GM18505 (cell line): ENCODE results near the gene CARD11.

ENCODE experiments used
- ATAC-seq: cut with Tn5 transposase; IDR thresholded peaks from one replicate; pipeline ENCODE4 v1.9.1; 2021; ENCODE audit not compliant: unreplicated experiment
- POLR2A ChIP-seq: IDR thresholded peaks from 4 replicates; pipeline ENCODE4 v1.6.1; 2011; ENCODE audit warnings: borderline replicate concordance; ENCODE audit not compliant: insufficient read depth, insufficient read length; ENCODE audit errors: extremely low read depth

The CARD11 gene

GRCh38 chr7:2953588-2954407 lies 89.9 kb downstream of the CARD11 start:
- no peak for TF ChIP-seq POLR2A
- ATAC-seq = no peak

- TF ChIP-seq POLR2A = no peak
- ATAC-seq = no peak
Observed at GRCh38 chr7:2953099-2953498, 90.6 kb downstream of the CARD11 start.

GRCh38 chr7:2952316-2952715 lies 91.4 kb downstream of the CARD11 start:
- ATAC-seq = no peak
- TF ChIP-seq POLR2A = no peak

GRCh38 chr7:2950578-2950977 lies 93.1 kb downstream of the CARD11 start:
- no peak for TF ChIP-seq POLR2A
- ATAC-seq = no peak

GRCh38 chr7:2948749-2949148 lies 94.9 kb downstream of the CARD11 start:
- TF ChIP-seq POLR2A = no peak
- no peak for ATAC-seq

GRCh38 chr7:2947058-2947780 lies 96.4 kb downstream of the CARD11 start:
- TF ChIP-seq POLR2A = no peak
- no peak for ATAC-seq

GRCh38 chr7:2945171-2945570 lies 98.5 kb downstream of the CARD11 start:
- no peak for ATAC-seq
- no peak for TF ChIP-seq POLR2A

GRCh38 chr7:2944739-2945138 lies 98.9 kb downstream of the CARD11 start:
- no peak for TF ChIP-seq POLR2A
- ATAC-seq = no peak

- ATAC-seq = no peak
Observed at GRCh38 chr7:2943851-2944601, 99.6 kb downstream of the CARD11 start.

GRCh38 chr7:2941216-2941859 lies 102.3 kb downstream of the CARD11 start:
- no peak for ATAC-seq
- no peak for TF ChIP-seq POLR2A

More at GRCh38 chr7:2943851-2944601, 99.6 kb downstream of the CARD11 start:
- TF ChIP-seq POLR2A = no peak

- ATAC-seq = no peak
- no peak for TF ChIP-seq POLR2A
Observed at GRCh38 chr7:2940466-2940865, 103.2 kb downstream of the CARD11 start.

- ATAC-seq = no peak
Observed at GRCh38 chr7:2939193-2939885, 104.3 kb downstream of the CARD11 start.

GRCh38 chr7:2938514-2939192 lies 105.0 kb downstream of the CARD11 start:
- TF ChIP-seq POLR2A = no peak
- no peak for ATAC-seq

More at GRCh38 chr7:2939193-2939885, 104.3 kb downstream of the CARD11 start:
- TF ChIP-seq POLR2A = no peak
